HG02938 (cell line): ENCODE measurements around the gene DLG2.
"Not testable (repeated sequence)": the region's sequence is repeated elsewhere in the genome, so short reads cannot be mapped to it uniquely, and the experiment has no call there.

Experiments used
- ATAC-seq: cut with Tn5 transposase; IDR thresholded peaks from one replicate; pipeline ENCODE4 v1.9.1; 2021; ENCODE audit warnings: mild to moderate bottlenecking, moderate library complexity; ENCODE audit not compliant: unreplicated experiment

The DLG2 gene

GRCh38 chr11:85647078-85647477 is 19.9 kb upstream of the DLG2 start:
- ATAC-seq = peak; percentile 4

GRCh38 chr11:85643191-85643614 is 16.1 kb upstream of the DLG2 start:
- no peak for ATAC-seq

- ATAC-seq = no peak
These were observed 7.6 kb upstream of the DLG2 start for GRCh38 chr11:85634747-85635146.

- peak; percentile 10 for ATAC-seq
These were observed 1.7 kb upstream of the DLG2 start for GRCh38 chr11:85628771-85629341.

- peak; percentile 99 for ATAC-seq
These were observed 1.0 kb upstream of the DLG2 start, which contains the start of gene TMEM126B for GRCh38 chr11:85627998-85628770. Gene TMEM126B, plus strand, starts transcription at chr11:85628593. Its CDS starts 15 bp downstream, at chr11:85628608.

GRCh38 chr11:85626496-85626895 is 648 bp downstream of the DLG2 start:
- ATAC-seq = no peak

- ATAC-seq = no peak
These were observed 6.9 kb downstream of the DLG2 start for GRCh38 chr11:85620256-85620655.

- ATAC-seq = no peak
These were observed 7.6 kb downstream of the DLG2 start for GRCh38 chr11:85619499-85619898.

GRCh38 chr11:85611643-85612042 is 15.5 kb downstream of the DLG2 start:
- not testable (repeated sequence) for ATAC-seq

GRCh38 chr11:85609286-85609685 is 17.9 kb downstream of the DLG2 start:
- not testable (repeated sequence) for ATAC-seq

- not testable (repeated sequence) for ATAC-seq
These were observed 18.5 kb downstream of the DLG2 start for GRCh38 chr11:85608621-85609020.

GRCh38 chr11:85606237-85606636 is 20.9 kb downstream of the DLG2 start:
- ATAC-seq = not testable (repeated sequence)

- ATAC-seq = no peak
These were observed 23.9 kb downstream of the DLG2 start for GRCh38 chr11:85603220-85603619.

GRCh38 chr11:85602526-85603213 is 24.5 kb downstream of the DLG2 start:
- ATAC-seq = no peak

- ATAC-seq = no peak
These were observed 28.1 kb downstream of the DLG2 start for GRCh38 chr11:85599083-85599482.

- no peak for ATAC-seq
These were observed 30.3 kb downstream of the DLG2 start for GRCh38 chr11:85596886-85597285.

- ATAC-seq = no peak
These were observed 31.8 kb downstream of the DLG2 start for GRCh38 chr11:85595285-85595884.

- ATAC-seq = no peak
These were observed 36.2 kb downstream of the DLG2 start for GRCh38 chr11:85590848-85591483.

- no peak for ATAC-seq
These were observed 37.8 kb downstream of the DLG2 start for GRCh38 chr11:85589373-85589772.

- ATAC-seq = no peak
These were observed 45.0 kb downstream of the DLG2 start for GRCh38 chr11:85582111-85582510.

GRCh38 chr11:85575388-85575787 is 51.8 kb downstream of the DLG2 start:
- no peak for ATAC-seq
